SU-DHL-6 (cell line): ENCODE measurements around the gene PCDHB12.
A peak's percentile ranks its signal among the peaks of the same experiment; 100 is the strongest.

ENCODE experiments used
- CTCF ChIP-seq: fragments of 200-600 bp; sonication (generic); IDR thresholded peaks from one replicate; pipeline ENCODE4 v1.5.1; 2017; ENCODE audit warnings: antibody characterized with exemption, mild to moderate bottlenecking, low read length, moderate library complexity; ENCODE audit not compliant: insufficient read depth, poor library complexity, severe bottlenecking
- EZH2phosphoT487 ChIP-seq: fragments of 200-600 bp; sonication (generic), shearing (Covaris generic); conservative IDR thresholded peaks from 2 replicates; pipeline ENCODE4 v1.6.1; 2018; ENCODE audit warnings: mild to moderate bottlenecking, antibody characterized with exemption, low read length, moderate library complexity, mixed read lengths

- TF ChIP-seq CTCF, result peak; percentile 75
- TF ChIP-seq EZH2phosphoT487, result no peak
These were observed 35.9 kb upstream of the PCDHB12 start, which contains the start of gene PCDHB7 for GRCh38 chr5:141172381-141173204.
